Measurements from ENCODE around the gene HM13. TPM values are rescaled to one million over a fixed set of nuclear protein-coding genes. Genes with fewer than 3 reads are reported as not detected.

Gene HM13
- total RNA-seq, 3 donors from 2014 or later = 95.6 to 137 (median 109) TPM

GRCh38 chr20:31587545-31588389 lies 73.5 kb downstream of the HM13 start:
- no peak for TF ChIP-seq CTCF (IDR thresholded peaks at IDR 0.05)
- Histone ChIP-seq H3K36me3 (ENCODE audit: low read depth) (no peaks in the 10 kb centered on the region), H3K4me3 (no peak overlapping the region), H3K4me1 (ENCODE audit: low read depth) (peaks cover 10% of the 10 kb centered on the region), H3K9me3 (no peaks in the 10 kb centered on the region)
- peak; percentile 70 to 82 (median 71) for DNase-seq
- ATAC-seq = peak; percentile 91
- intact Hi-C loops (cut with DNase I, micrococcal nuclease) = no loop called here

- H3K9me3 ChIP-seq = no peaks in the 10 kb centered on the region
- ATAC-seq (no peak), DNase-seq (no peak)
- no peak for TF ChIP-seq CTCF (IDR thresholded peaks at IDR 0.05)
- intact Hi-C loops (cut with DNase I, micrococcal nuclease) = no loop called here
- peaks cover 33% of the 10 kb centered on the region for H3K4me1 ChIP-seq (ENCODE audit: low read depth)
- H3K36me3 ChIP-seq (ENCODE audit: low read depth) = no peaks in the 10 kb centered on the region
- H3K4me3 ChIP-seq = no peak overlapping the region
Measured at GRCh38 chr20:31590717-31591225, 76.5 kb downstream of the HM13 start.

- TF ChIP-seq CTCF (IDR thresholded peaks at IDR 0.05) = no peak
- ATAC-seq (peak; percentile 88), DNase-seq (peak; percentile 92 to 94 (median 94))
- intact Hi-C loops (cut with DNase I, micrococcal nuclease) = no loop called here
- H3K4me1 ChIP-seq (ENCODE audit: low read depth) = peaks cover 31% of the 10 kb centered on the region
- no peaks in the 10 kb centered on the region for H3K36me3 ChIP-seq (ENCODE audit: low read depth)
- H3K9me3 ChIP-seq = no peaks in the 10 kb centered on the region
- H3K4me3 ChIP-seq = no peak overlapping the region
Measured at GRCh38 chr20:31593221-31594001, 79.2 kb downstream of the HM13 start.

GRCh38 chr20:31594002-31594557 lies 79.8 kb downstream of the HM13 start:
- intact Hi-C loops (cut with DNase I, micrococcal nuclease) = no loop called here
- no peak for DNase-seq
- Histone ChIP-seq H3K4me3 (no peak overlapping the region), H3K36me3 (ENCODE audit: low read depth) (no peaks in the 10 kb centered on the region), H3K4me1 (ENCODE audit: low read depth) (peaks cover 31% of the 10 kb centered on the region), H3K9me3 (no peaks in the 10 kb centered on the region)
- no peak for ATAC-seq
- no peak for TF ChIP-seq CTCF (IDR thresholded peaks at IDR 0.05)

GRCh38 chr20:31594558-31595379 lies 80.5 kb downstream of the HM13 start:
- DNase-seq (peak in 2 of 3 donors; percentile 60 to 63), ATAC-seq (peak; percentile 26)
- Histone ChIP-seq H3K4me3 (no peak overlapping the region), H3K36me3 (ENCODE audit: low read depth) (no peaks in the 10 kb centered on the region), H3K4me1 (ENCODE audit: low read depth) (peaks cover 31% of the 10 kb centered on the region), H3K9me3 (no peaks in the 10 kb centered on the region)
- no peak for TF ChIP-seq CTCF (IDR thresholded peaks at IDR 0.05)
- intact Hi-C loops (cut with DNase I, micrococcal nuclease) = no loop called here
